Measurements from ENCODE around the gene SPATA20. TPM values are rescaled to one million over a fixed set of nuclear protein-coding genes. Genes with fewer than 3 reads are reported as not detected.

Gene SPATA20
- total and polyA plus RNA-seq, 5 donors, result 45.9 to 71.8 (median 56.7) TPM

- intact Hi-C loops (cut with DNase I), result no loop called here
- DNase-seq (peak; percentile 83 to 94 (median 94)), ATAC-seq (peak; percentile 87 to 91)
- Histone ChIP-seq H3K27ac (ENCODE audit: low read length) (no peak overlapping the region), H3K4me1 (ENCODE audit: control insufficient read depth, insufficient read depth, low read length) (peaks cover 10% of the 10 kb centered on the region), H3K9me3 (ENCODE audit: control insufficient read depth, low read length) (no peaks in the 10 kb centered on the region), H3K4me3 (ENCODE audit: low read length) (no peak overlapping the region), H3K27me3 (ENCODE audit: control insufficient read depth, insufficient read depth) (no peaks in the 10 kb centered on the region)
- 6% methylated on average over 13 of the region's 13 CpGs for WGBS
Observed at GRCh38 chr17:50604513-50604912, 57.5 kb downstream of the SPATA20 start.

- Histone ChIP-seq H3K27me3 (ENCODE audit: control insufficient read depth, insufficient read depth) (no peaks in the 10 kb centered on the region), H3K4me3 (ENCODE audit: low read length) (no peak overlapping the region), H3K4me1 (ENCODE audit: control insufficient read depth, insufficient read depth, low read length) (peaks cover 10% of the 10 kb centered on the region), H3K9me3 (ENCODE audit: control insufficient read depth, low read length) (no peaks in the 10 kb centered on the region), H3K27ac (ENCODE audit: low read length) (no peak overlapping the region)
- ATAC-seq, result no peak
- intact Hi-C loops (cut with DNase I), result no loop called here
- no peak for DNase-seq
- WGBS, result 61% methylated on average over 10 of the region's 10 CpGs
Observed at GRCh38 chr17:50605429-50605828, 58.5 kb downstream of the SPATA20 start.

Other genes with a start within 250 kb of the SPATA20 start
- gene XYLT2, start 201.0 kb upstream of the SPATA20 start, total RNA-seq, result 10 to 100 TPM; 15.8 to 19.1 (median 18.3) TPM
- 13.2 TPM for gene XYLT2, start 201.0 kb upstream of the SPATA20 start, polyA plus RNA-seq
- 10 to 100 TPM; 74.4 to 93.0 (median 82.0) TPM for gene MRPL27, start 174.0 kb upstream of the SPATA20 start, total RNA-seq
- gene MRPL27, start 174.0 kb upstream of the SPATA20 start, polyA plus RNA-seq, result 194 TPM
- under 1 TPM in 2 of 4 donors, not detected in 2; 0.46 to 0.59 TPM for gene EME1, start 173.9 kb upstream of the SPATA20 start, total RNA-seq
- 0.36 TPM for gene EME1, start 173.9 kb upstream of the SPATA20 start, polyA plus RNA-seq
- gene LRRC59, start 149.7 kb upstream of the SPATA20 start, total RNA-seq, result 10 to 100 TPM; 22.9 to 62.0 (median 33.3) TPM
- 22.0 TPM for gene LRRC59, start 149.7 kb upstream of the SPATA20 start, polyA plus RNA-seq
- gene ACSF2, start 121.0 kb upstream of the SPATA20 start, total RNA-seq, result 100 to 1,000 TPM in 2 of 4 donors, 10 to 100 TPM in 2; 61.1 to 112 (median 96.7) TPM
- gene ACSF2, start 121.0 kb upstream of the SPATA20 start, polyA plus RNA-seq, result 81.6 TPM
- 1 to 10 TPM in 1 of 4 donors, under 1 TPM in 3; 0.34 to 1.1 (median 0.53) TPM for gene CHAD, start 78.3 kb upstream of the SPATA20 start, total RNA-seq
- gene CHAD, start 78.3 kb upstream of the SPATA20 start, polyA plus RNA-seq, result 0.57 TPM
- gene RSAD1, start 68.3 kb upstream of the SPATA20 start, total RNA-seq, result 10 to 100 TPM; 27.8 to 38.5 (median 32.3) TPM
- gene RSAD1, start 68.3 kb upstream of the SPATA20 start, polyA plus RNA-seq, result 23.9 TPM
- 1 to 10 TPM in 2 of 4 donors, under 1 TPM in 2; 0.57 to 1.9 (median 0.95) TPM for gene MYCBPAP, start 38.7 kb upstream of the SPATA20 start, total RNA-seq
- 0.88 TPM for gene MYCBPAP, start 38.7 kb upstream of the SPATA20 start, polyA plus RNA-seq
- gene EPN3, start 14.4 kb upstream of the SPATA20 start, total RNA-seq, result 10 to 100 TPM in 3 of 4 donors, 1 to 10 TPM in 1; 5.4 to 31.5 (median 27.3) TPM
- 22.6 TPM for gene EPN3, start 14.4 kb upstream of the SPATA20 start, polyA plus RNA-seq
- gene CACNA1G, start 13.5 kb downstream of the SPATA20 start, total RNA-seq, result 10 to 100 TPM in 1 of 4 donors, 1 to 10 TPM in 3; 4.4 to 14.8 (median 6.9) TPM
- gene CACNA1G, start 13.5 kb downstream of the SPATA20 start, polyA plus RNA-seq, result 4.3 TPM
- gene ABCC3, start 87.7 kb downstream of the SPATA20 start, total RNA-seq, result 1 to 10 TPM; 1.2 to 5.9 (median 3.7) TPM
- gene ABCC3, start 87.7 kb downstream of the SPATA20 start, polyA plus RNA-seq, result 1.4 TPM
- gene ANKRD40, start 160.7 kb downstream of the SPATA20 start, total RNA-seq, result 10 to 100 TPM; 37.1 to 43.7 (median 41.0) TPM
- gene ANKRD40, start 160.7 kb downstream of the SPATA20 start, polyA plus RNA-seq, result 20.5 TPM
- gene LUC7L3, start 172.4 kb downstream of the SPATA20 start, total RNA-seq, result 10 to 100 TPM; 61.7 to 72.4 (median 67.4) TPM
- 76.7 TPM for gene LUC7L3, start 172.4 kb downstream of the SPATA20 start, polyA plus RNA-seq
- gene ANKRD40CL, start 220.3 kb downstream of the SPATA20 start, total RNA-seq, result not detected
- gene ANKRD40CL, start 220.3 kb downstream of the SPATA20 start, polyA plus RNA-seq, result not detected

Data from right cardiac atrium (tissue), 5 donors.